ENCODE measurements around the gene SMYD3. TPM values are rescaled to one million over a fixed set of nuclear protein-coding genes. Genes with fewer than 3 reads are reported as not detected.

SMYD3 gene
- total and polyA plus RNA-seq, 12 donors = 13.5 to 78.2 (median 26.8) TPM

- Histone ChIP-seq H3K4me1 (replicated peaks in 1 of 2) (no peaks in the 10 kb centered on the region), H3K4me3 (no peak overlapping the region), H3K36me3 (replicated peaks in 1 of 2) (no peaks in the 10 kb centered on the region), H3K27me3 (no peaks in the 10 kb centered on the region), H3K27ac (no peak overlapping the region), H3K9me3 (replicated peaks in 1 of 3) (no peaks in the 10 kb centered on the region)
- WGBS, 4 donors = 76 to 91% (median 86%) methylated on average over 2 of the region's 2 CpGs
- no peak for DNase-seq
- intact Hi-C loops (cut with DNase I) = no loop called here
- no peak for TF ChIP-seq CTCF (IDR thresholded peaks at IDR 0.05)
- TF ChIP-seq POLR2A (IDR thresholded peaks at IDR 0.05) = no peak
Observed at GRCh38 chr1:246294263-246294662, 212.8 kb downstream of the SMYD3 start.

- H3K27me3 ChIP-seq = no peaks in the 10 kb centered on the region
- no peak for DNase-seq
- H3K36me3 ChIP-seq (replicated peaks in 1 of 2) = no peaks in the 10 kb centered on the region
- H3K4me1 ChIP-seq (replicated peaks in 1 of 2) = no peaks in the 10 kb centered on the region
- no peak overlapping the region for H3K4me3 ChIP-seq
- H3K9me3 ChIP-seq (replicated peaks in 1 of 3) = no peaks in the 10 kb centered on the region
- intact Hi-C loops (cut with DNase I) = no loop called here
- TF ChIP-seq CTCF (IDR thresholded peaks at IDR 0.05) (no peak), POLR2A (IDR thresholded peaks at IDR 0.05) (no peak)
- 85 to 89% (median 86%) methylated on average over 8 of the region's 8 CpGs for WGBS, 4 donors
- no peak overlapping the region for H3K27ac ChIP-seq
Observed at GRCh38 chr1:246293366-246294121, 213.5 kb downstream of the SMYD3 start.

- TF ChIP-seq CTCF (IDR thresholded peaks at IDR 0.05) (no peak), POLR2A (IDR thresholded peaks at IDR 0.05) (no peak)
- intact Hi-C loops (cut with DNase I) = no loop called here
- Histone ChIP-seq H3K27ac (no peak overlapping the region), H3K4me3 (no peak overlapping the region), H3K36me3 (replicated peaks in 1 of 2) (no peaks in the 10 kb centered on the region), H3K4me1 (replicated peaks in 1 of 2) (no peaks in the 10 kb centered on the region), H3K27me3 (no peaks in the 10 kb centered on the region), H3K9me3 (replicated peaks in 1 of 3) (no peaks in the 10 kb centered on the region)
- WGBS, 4 donors = 88 to 95% (median 91%) methylated on average over 1 of the region's 1 CpG
- DNase-seq = no peak
Observed at GRCh38 chr1:246292571-246292970, 214.5 kb downstream of the SMYD3 start.

GRCh38 chr1:246291127-246291526, 216.0 kb downstream of the SMYD3 start:
- intact Hi-C loops (cut with DNase I) = no loop called here
- H3K27me3 ChIP-seq = no peaks in the 10 kb centered on the region
- 81 to 86% (median 85%) methylated on average over 4 of the region's 4 CpGs for WGBS, 4 donors
- no peak for DNase-seq
- no peaks in the 10 kb centered on the region for H3K36me3 ChIP-seq (replicated peaks in 1 of 2)
- TF ChIP-seq CTCF (IDR thresholded peaks at IDR 0.05) (no peak), POLR2A (IDR thresholded peaks at IDR 0.05) (no peak)
- no peaks in the 10 kb centered on the region for H3K4me1 ChIP-seq (replicated peaks in 1 of 2)
- H3K27ac ChIP-seq = no peak overlapping the region
- no peak overlapping the region for H3K4me3 ChIP-seq
- no peaks in the 10 kb centered on the region for H3K9me3 ChIP-seq (replicated peaks in 1 of 3)

Measured in adrenal gland (tissue), 12 donors.